ENCODE measurements around the gene MRPL40.

GRCh38 chr22:19455585-19456370 lies 23.4 kb downstream of the MRPL40 start:
- TF ChIP-seq POLR2AphosphoS5 (IDR thresholded peaks at IDR 0.05; ENCODE audit: insufficient read depth, low read depth, low read length): peak; percentile 31
- no peak for TF ChIP-seq MYC (IDR thresholded peaks at IDR 0.05; ENCODE audit: low read depth, low read length)
- no peak for TF ChIP-seq GATA2 (IDR thresholded peaks at IDR 0.05; ENCODE audit: insufficient read depth, insufficient read length, low read depth, low read length)
- TF ChIP-seq, protein P1, sequence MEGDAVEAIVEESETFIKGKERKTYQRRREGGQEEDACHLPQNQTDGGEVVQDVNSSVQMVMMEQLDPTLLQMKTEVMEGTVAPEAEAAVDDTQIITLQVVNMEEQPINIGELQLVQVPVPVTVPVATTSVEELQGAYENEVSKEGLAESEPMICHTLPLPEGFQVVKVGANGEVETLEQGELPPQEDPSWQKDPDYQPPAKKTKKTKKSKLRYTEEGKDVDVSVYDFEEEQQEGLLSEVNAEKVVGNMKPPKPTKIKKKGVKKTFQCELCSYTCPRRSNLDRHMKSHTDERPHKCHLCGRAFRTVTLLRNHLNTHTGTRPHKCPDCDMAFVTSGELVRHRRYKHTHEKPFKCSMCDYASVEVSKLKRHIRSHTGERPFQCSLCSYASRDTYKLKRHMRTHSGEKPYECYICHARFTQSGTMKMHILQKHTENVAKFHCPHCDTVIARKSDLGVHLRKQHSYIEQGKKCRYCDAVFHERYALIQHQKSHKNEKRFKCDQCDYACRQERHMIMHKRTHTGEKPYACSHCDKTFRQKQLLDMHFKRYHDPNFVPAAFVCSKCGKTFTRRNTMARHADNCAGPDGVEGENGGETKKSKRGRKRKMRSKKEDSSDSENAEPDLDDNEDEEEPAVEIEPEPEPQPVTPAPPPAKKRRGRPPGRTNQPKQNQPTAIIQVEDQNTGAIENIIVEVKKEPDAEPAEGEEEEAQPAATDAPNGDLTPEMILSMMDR (IDR thresholded peaks at IDR 0.05; ENCODE audit: extremely low read depth in 1 of 2, insufficient read depth in 1 of 2, low read depth in 1 of 2, low read length in 2 of 2): no peak
- peak; percentile 72 for TF ChIP-seq FOS (IDR thresholded peaks at IDR 0.05; ENCODE audit: borderline replicate concordance, insufficient read depth, low read length)
- TF ChIP-seq POLR2A (IDR thresholded peaks at IDR 0.05; ENCODE audit: low read depth, low read length): no peak
- no peak for TF ChIP-seq EZH2 (IDR thresholded peaks at IDR 0.05; ENCODE audit: borderline replicate concordance, low read depth, low read length, severe bottlenecking)
- TF ChIP-seq JUN (IDR thresholded peaks at IDR 0.05; ENCODE audit: borderline replicate concordance, insufficient read depth, insufficient read length, low read depth): peak; percentile 57

Data from endothelial cell of umbilical vein (primary cell).